ENCODE measurements around the gene NEK5.
"Not testable (repeated sequence)": the region's sequence is repeated elsewhere in the genome, so short reads cannot be mapped to it uniquely, and the experiment has no call there.

The NEK5 gene

DNA sequence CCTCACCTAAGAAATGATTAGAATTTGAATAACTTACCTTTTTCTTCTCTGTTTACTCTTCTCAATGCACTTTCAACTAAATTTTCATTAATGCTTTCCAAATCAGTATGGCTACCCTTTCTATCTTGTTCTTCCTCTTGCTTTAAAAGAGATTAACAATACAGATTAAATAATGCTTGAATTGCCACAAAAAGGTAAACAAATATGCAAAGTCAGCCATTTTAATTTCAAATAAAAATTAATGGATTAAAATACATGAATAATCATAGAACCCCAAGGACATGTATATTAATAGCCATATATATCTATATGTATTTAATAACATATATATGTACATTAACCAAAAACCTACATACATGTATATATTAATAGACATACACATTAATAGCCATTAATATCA is 7.9 kb upstream of the NEK5 start:
- no peak for DNase-seq (ENCODE audit: low read depth in 3 of 3)

DNA sequence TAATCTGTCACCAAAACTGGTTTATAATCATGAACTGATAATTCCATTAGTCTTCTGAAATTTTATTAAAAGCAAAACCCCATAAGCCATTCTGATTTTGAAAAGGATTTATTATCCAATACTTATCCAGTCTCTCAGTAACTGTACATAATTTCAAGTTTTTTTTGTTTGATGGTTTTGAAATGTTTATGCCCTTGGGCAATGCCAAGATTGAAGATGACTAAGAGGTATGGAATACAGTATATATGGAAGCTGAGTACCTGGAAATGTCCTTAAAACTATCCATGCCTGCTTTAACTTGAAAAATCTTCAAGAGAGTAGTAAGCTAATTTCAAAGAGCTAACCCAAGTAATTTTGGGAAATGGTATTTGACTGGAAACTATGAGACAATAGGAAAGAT is 1.8 kb upstream of the NEK5 start:
- no peak for DNase-seq (ENCODE audit: low read depth in 3 of 3)

DNA sequence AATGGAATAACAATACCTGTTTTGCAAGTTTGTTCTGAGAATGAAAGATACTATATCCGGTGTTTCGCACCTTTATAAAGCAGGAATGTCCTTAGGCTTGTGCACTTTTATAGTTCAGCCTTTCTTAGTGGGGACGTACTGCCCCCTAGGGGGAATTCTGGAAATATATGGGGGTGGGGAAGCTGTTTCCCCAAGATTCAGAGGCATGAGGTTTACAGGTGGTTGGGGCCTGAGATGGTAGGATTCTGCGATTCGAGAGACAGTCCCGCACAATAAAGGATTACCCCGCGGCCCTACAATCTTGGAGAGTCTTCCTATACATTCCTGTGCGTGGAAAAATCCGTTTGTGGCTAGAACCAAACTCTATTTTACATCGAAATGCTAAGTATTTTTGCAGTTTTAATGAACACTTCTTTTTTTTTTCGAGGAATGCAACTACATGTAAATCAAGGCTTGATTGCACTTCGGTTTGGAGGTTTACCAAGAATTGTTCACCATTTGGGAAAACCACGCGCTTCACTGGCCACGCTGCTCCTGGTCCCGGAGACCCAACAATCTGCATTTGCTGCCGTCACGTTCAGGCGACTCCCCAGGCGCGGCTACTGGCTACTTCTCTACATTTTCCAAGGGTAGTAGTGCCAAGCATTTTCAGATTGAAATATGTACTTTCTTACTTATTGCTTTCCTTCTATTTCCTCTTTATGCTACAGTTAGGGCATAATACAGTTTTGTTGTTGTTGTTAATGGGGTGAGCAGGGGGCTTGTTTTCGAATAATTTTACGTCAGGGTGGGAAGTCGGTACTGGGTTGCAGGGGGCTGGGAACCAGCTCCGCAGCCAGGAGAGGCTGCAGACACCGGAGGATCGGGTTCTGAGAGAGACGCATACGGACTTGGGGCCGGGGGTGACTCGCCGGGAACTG is 830 bp downstream of the NEK5 start:
- peak; percentile 11 to 33 (median 25) for DNase-seq (ENCODE audit: low read depth in 3 of 3)

DNA sequence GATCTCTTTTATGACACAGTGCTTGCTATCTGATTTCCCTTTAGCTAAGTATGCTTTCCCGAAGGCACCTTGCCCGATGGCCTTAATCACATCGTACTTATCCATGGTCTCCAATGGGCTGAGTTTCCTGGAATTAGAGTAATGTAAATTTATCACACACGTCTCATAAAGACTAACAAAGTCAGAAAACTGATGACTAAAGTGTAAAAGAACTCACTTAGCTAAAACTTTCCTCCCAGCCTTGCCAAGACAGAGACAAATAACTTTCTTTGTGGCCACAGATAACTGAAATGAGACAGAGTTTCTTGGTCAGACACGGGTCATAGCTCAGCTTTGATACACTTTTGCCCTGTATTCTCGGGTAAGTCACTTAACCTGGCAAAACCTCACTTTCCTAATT is 1.5 kb downstream of the NEK5 start:
- DNase-seq (ENCODE audit: low read depth in 3 of 3): no peak

DNA sequence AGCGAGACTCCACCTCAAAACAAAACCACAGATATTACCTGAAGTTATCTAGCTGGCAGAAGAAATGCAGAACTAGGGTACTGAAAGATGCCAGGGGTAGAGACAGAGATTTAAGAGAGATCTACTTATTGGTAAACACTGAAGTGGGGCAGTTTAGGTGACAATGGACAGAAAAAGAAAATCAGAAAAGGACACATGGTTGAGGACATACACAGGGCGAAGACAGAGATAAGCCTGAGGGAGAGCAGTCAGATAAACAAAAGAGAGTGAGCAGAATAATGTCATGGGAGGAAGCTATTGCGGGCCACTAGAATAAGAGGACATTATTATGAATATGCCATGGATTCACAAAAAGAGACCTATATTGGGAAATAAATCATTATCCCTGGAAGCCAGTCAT is 3.3 kb downstream of the NEK5 start:
- DNase-seq (ENCODE audit: low read depth in 3 of 3): no peak

DNA sequence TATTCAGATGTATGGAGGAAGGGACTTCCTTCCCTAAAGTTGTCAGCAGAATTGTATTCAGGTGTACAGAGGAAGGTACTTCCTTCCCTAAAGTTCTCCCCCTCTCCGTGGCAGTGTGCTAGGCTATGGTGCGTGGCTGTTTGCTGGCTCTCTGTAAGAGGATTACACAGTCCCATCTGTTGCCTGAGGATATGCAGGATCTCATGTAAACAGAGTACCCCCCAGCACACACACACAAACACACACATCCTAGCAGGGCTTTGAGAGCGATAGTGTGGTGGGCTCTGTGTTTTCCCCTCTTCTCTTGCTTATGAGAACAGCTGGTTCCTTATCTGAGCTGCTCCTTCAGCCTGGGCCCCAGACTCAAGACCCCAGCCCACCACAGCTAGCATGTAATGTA is 10.3 kb downstream of the NEK5 start:
- DNase-seq (ENCODE audit: low read depth in 3 of 3): no peak

DNA sequence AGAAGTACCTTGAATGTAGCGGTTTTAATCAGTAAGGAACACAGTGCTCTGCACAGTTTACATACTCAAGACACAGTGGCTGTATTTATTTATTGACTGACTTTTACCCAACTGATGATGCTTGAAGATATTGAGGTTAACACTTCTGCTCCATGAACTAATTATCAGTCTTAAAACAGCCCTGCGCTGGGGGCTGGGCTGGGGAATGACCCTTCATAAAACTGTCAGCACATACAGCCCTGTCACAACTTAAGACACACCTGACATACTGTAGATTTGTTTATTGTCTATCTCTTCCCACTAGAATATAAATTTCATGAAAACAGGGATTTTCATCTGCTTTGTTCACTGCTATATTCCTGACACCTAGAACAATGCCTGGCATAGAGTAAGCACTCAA is 10.8 kb downstream of the NEK5 start:
- DNase-seq (ENCODE audit: low read depth in 3 of 3): no peak

DNA sequence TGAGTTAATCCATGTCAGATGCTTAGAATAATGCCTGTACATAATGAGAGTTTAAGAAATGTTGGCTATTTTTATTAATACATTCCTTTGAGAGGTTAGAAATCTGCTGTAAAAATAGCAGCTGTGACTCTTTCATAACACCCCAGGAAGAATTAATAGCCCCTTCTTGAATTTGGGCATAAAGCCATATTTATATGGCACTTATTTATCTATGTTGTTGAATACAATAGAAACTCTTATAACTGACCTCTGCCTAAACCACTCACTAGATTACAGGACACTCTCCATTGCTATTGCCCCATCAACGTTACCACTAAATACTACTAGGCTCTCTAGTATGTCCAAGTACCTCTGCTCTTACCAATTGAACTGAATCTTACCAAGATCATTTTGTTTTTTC is 16.3 kb downstream of the NEK5 start:
- no peak for DNase-seq (ENCODE audit: low read depth in 3 of 3)

DNA sequence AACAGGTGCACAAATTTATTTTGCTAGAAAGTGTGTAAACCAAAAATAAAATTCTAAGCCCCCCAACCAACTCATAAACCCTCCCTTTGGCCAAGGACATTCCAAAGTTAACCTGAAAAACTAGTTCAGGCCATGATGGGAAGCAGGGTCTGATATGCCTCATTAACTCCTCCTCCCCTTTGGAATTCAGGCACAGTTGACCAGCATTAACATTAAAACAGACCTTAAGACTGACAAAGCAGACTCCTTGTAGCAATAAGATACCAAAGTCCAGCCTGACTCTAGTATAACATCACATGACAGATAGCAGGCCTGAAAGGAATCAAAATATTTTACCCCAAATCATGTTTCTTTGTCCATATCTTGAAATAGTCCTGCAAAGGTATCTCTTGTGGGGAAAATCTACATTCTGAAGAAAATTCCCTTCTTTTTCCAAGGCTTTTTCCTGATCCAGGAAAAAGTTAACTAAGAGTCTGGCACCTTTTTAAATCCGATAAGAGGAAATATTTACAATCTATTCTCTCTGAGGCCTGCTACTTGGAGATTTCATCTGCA is 19.7 kb downstream of the NEK5 start:
- DNase-seq (ENCODE audit: low read depth in 3 of 3): no peak

DNA sequence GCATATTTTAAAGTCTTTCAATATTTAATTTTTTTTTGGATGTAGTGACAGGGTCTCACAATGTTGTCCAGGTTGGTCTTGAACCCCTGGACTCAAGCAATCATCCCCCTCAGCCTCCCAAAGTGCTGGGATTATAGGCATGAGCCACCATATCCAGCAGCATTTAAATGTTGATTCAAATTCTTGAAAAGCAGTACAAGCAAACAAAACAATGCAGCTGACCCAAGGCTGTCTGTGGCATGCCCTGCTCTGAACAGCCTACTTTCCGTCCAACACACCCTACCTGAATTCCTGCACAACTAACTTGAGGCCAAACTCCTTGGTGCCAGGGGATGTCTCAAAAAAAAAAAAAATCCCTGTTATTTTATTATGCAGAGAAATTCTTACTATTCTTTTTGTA is 23.0 kb downstream of the NEK5 start:
- DNase-seq (ENCODE audit: low read depth in 3 of 3): no peak

DNA sequence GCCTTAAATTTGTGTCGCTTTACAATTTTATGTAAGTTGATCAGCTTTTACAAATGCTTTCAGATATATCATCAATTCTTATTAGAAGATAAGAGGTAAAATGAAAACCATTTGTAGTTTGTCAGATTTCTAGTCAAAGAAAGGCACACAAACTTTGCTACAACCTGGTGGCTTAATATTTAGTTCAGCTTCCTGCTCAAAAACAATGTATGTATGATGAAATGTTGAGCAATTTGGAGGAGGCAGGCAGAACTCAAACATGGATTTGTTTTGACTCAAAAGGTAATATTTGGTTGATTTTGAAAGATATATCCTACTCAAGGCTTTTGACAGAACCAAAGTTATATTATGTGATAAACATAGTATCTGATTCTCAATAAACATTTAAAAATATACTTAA is 24.2 kb downstream of the NEK5 start:
- no peak for DNase-seq (ENCODE audit: low read depth in 3 of 3)

DNA sequence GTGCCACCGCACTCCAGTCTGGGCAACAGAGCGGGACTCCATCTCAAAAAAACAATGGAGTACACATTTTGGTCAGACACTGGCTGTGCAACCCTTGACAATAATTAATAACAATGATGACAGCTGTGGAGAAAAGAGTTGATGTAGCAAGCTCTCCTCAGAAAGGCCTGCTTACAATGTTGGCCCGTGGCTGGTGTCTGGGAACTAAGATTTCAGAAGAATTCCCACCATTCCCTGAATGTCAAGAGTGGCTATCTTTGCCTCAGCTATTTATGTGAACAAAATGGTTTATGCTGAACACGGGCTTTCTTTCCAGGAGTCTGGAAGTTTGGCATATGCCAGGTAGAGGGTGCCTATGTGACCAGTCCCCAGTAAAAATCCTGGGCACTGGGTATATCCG is 25.5 kb downstream of the NEK5 start:
- no peak for DNase-seq (ENCODE audit: low read depth in 3 of 3)

DNA sequence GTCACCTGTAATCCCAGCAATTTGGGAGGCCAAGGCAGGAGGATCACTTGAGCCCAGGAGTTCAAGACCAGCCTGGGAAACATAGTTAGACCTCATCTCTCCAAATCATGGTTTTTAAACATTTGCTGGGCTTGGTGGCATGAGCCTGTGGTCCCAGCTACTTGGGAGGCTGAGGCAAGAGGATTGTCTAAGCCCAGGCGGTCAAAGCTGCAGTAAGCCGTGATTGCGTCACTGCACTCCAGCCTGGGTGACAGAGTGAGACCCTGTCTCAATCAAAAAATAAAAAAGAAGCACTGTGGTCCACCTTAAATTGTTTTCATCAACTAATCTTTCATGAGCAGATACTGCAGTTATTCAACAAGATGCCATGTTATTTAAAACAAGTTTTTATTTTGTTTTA is 26.4 kb downstream of the NEK5 start:
- DNase-seq (ENCODE audit: low read depth in 3 of 3): not testable (repeated sequence)

DNA sequence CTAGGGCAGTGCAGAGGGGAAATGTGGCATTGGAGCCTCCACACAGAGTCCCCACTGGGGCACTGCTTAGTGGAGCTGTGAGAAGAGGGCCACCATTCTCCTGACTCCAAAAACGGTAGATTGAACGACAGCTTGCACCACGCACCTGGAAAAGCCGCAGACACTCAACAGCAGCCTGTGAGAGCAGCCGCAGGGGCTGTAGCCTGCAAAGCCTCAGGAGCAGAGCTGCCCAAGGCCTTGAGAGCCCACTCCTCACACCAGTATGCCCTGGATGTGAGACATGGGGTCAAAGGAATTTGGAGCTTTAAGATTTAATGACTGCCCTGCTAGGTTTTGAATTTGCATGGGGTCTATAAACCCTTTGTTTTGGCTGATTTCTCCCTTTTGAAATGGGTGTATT is 31.7 kb downstream of the NEK5 start:
- DNase-seq (ENCODE audit: low read depth in 3 of 3): no peak

DNA sequence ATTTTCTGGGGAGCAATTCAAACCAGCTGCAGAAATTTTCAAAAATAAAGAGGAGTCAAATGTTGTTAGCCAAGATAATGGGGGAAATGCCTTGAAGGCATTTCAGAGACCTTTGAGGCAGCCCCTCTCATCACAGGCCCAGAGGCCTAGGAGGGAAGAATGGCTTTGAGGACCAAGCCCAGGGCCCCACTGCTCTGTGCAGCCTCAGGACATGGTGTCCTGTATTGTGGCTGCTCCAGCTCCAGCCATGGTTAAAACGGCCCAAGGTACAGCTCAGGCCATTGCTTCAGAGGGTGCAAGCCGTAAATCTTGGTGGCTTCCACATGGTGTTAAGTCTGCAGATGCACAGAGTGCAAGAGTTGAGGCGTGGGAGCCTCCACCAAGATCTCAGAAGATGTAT is 32.1 kb downstream of the NEK5 start:
- no peak for DNase-seq (ENCODE audit: low read depth in 3 of 3)

DNA sequence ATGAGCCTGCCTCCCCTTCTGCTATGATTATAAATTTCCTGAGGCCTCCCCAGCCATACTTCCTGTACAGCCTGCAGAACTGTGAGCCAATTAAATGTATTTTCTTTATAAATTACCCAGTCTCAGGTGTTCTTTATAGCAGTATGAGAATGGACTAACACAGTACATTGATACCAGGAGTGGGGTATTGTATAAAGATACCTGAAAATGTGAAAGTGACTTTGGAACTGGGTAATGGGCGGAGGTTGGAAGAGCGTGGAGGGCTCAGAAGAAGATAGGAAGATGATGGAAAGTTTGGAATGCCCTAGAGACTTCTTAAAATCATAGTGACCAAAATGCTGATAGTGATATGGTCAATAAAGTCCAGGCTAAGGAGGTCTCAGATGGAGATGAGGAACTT is 32.8 kb downstream of the NEK5 start:
- no peak for DNase-seq (ENCODE audit: low read depth in 3 of 3)

DNA sequence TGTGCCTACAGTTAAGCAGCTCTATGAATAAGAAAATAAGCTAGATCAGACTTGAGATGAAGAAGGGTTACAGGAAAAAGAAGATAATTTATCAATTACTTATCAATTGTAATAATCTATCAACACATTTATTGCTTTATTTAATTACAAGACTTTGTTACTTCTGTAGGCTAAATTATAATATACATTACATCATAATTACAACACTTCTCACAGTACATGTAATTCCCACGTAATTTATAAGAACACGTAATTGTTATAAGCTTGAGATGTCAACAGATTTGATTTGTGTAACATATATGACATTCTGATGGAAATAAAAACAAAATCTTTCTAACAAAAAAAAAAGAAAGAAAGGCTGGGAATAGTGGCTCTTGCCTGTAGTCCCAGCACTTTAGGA is 36.8 kb downstream of the NEK5 start:
- no peak for DNase-seq (ENCODE audit: low read depth in 3 of 3)

DNA sequence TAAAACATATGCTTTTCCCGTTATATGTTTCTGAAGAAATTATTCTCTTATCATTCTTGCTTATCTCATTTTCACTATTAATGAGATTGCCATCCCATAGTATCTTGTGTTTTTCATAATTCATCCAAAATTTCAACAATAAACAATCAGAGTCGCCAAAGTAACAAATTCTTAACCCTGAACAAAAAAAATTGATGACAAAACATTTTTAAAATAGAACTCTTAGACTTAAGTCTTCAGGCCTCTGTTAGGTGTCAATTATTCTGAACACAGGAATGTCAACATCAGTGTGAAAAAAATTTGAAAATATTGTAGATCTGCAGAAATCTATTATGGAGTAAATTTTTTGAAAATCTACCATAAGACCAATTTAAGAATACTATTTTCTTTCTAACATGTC is 37.4 kb downstream of the NEK5 start:
- DNase-seq (ENCODE audit: low read depth in 3 of 3): no peak

DNA sequence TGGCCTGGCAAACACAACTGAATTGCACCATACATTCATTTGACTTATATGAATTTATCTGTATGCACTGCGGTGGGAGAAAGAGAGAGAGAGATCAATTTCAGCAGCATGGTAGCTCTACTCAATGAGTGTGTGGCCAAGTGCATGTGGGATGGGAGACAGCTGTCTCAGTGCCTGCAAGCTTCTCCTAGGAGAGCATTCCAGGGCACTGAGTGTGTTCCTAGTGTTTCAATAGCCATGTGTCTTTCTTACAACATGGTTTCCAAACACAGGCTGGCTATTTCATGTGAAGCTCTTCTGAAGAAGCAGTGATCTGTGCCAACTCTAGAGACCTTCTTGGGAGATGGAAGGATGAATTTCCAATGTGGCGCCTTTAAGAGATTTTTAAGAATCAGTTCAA is 43.5 kb downstream of the NEK5 start:
- no peak for DNase-seq (ENCODE audit: low read depth in 3 of 3)

DNA sequence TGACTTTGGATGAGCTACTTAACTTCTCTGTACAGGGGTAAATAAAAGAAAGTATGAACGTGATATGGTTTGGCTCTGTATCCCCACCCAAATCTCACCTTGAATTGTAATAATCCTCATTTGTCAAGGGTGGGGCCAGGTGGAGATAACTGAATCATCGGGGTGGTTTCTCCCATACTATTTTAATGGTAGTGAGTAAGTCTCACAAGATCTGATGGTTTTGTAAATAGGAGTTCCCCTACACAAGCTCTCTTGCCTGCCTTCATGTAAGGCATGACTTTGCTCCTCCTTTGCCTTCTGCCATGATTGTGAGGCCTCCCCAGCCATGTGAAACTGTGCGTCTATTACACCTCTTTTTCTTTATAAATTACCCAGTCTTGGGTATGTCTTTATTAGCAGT is 43.9 kb downstream of the NEK5 start:
- not testable (repeated sequence) for DNase-seq (ENCODE audit: low read depth in 3 of 3)

DNA sequence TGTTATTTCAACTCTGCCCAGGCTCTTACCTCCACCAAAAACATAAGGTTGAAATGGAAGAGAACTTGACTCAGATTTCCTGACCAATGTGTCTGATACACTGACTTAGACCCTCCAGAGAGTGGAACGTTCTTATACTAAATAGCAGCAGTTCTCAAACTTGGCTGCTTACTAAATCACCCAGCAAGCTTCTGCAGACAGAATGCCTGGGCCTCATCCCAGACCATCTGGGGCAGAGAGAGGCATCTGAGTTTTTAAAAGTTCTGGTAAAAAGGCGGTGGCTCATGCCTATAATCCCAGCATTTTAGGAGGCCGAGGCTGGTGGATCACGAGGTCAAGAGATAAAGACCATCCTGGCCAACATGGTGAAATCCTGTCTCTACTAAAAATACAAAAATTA is 46.3 kb downstream of the NEK5 start:
- DNase-seq (ENCODE audit: low read depth in 3 of 3): no peak

DNA sequence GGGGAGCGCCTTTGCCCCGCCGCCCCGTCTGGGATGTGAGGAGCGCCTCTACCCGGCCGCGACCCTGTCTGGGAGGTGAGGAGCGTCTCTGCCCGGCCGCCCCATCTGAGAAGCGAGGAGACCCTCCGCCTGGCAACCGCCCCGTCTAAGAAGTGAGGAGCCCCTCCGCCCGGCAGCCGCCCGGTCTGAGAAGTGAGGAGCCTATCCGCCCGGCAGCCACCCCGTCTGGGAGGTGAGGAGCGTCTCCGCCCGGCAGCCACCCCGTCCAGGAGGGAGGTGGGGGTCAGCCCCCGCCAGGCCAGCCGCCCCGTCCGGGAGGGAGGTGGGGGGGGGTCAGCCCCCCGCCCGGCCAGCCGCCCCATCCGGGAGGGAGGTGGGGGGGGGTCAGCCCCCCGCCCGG is 49.0 kb downstream of the NEK5 start:
- not testable (repeated sequence) for DNase-seq (ENCODE audit: low read depth in 3 of 3)

DNA sequence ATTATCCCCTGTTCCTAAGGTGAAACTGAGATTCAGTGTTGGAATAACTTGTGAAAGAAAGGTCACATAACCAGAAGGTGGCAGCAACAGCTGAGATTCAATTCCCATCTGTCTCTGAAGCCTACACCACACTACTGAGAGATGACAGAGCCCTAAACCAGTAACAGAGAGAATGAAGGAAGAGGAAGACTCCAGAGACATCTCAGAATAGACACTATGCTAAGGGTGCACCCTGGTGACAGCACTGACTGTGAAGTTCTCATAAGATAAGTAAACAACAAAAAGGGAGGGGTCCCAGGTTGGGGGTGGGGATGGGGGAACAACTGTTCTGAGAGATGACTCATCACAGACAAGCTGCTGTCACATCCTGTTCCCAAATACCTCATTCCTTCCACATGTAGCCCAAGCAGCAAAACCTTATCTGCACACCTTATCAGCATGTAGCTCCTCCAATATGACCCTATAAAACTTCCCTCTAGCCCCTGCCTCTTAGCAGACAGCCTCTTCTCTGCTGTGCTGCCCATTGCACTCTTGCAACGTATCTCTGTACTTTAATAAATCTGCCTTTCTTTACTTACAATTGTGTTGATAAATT is 57.8 kb downstream of the NEK5 start:
- DNase-seq (ENCODE audit: low read depth in 3 of 3): peak in 1 of 3 donors; percentile 2
